A673 (cell line): ENCODE results near the gene PPY. TPM values are rescaled to one million over a fixed set of nuclear protein-coding genes. Genes with fewer than 3 reads are reported as not detected.
"Not testable (repeated sequence)": the region's sequence is repeated elsewhere in the genome, so short reads cannot be mapped to it uniquely, and the experiment has no call there.

Source experiments
- BruUV-seq: library from RNA; stranded (reverse); fragments of 400-500 nt; replicated peaks from 2 replicates; lab custom pipeline; 2021; lab: Mats Ljungman, UMichigan
- CTCF ChIA-PET: fragments of 300-600 bp; sonication (Branson Sonifier 250); formaldehyde crosslinking; loops from one replicate; lab custom pipeline; 2022; ENCODE audit warnings: antibody characterized with exemption; lab: Charles Lee
- POLR2A ChIA-PET: fragments of 300-600 bp; sonication (Branson Sonifier 250); formaldehyde crosslinking; loops from one replicate; lab custom pipeline; 2022; ENCODE audit warnings: antibody characterized with exemption; ENCODE audit not compliant: low non-redundant PET; lab: Charles Lee
- DNase-seq: peaks from one replicate; pipeline ENCODE4 v3.0.0-alpha.2; 2015; ENCODE audit warnings: low spot score
- H3K27ac ChIP-seq: fragments of 200-600 bp; sonication (generic); 2 replicates; pipeline ENCODE4 v1.5.1; 2016; ENCODE audit warnings: mixed run types, low read depth, mild to moderate bottlenecking, mixed read lengths, antibody characterized with exemption, low read length; ENCODE audit not compliant: poor library complexity, severe bottlenecking
- H3K27me3 ChIP-seq: fragments of 200-600 bp; sonication (generic); replicated peaks from 2 replicates; pipeline ENCODE4 v1.6.1; 2017; ENCODE audit warnings: mixed run types, low read depth, mild to moderate bottlenecking, mixed read lengths, antibody characterized with exemption, low read length; ENCODE audit not compliant: insufficient read depth, poor library complexity
- H3K36me3 ChIP-seq: fragments of 200-600 bp; sonication (generic); 2 replicates; pipeline ENCODE4 v1.6.1; 2016; ENCODE audit warnings: mixed run types, mild to moderate bottlenecking, mixed read lengths, antibody characterized with exemption, low read length; ENCODE audit not compliant: insufficient read depth, poor library complexity, severe bottlenecking
- H3K4me1 ChIP-seq: fragments of 200-600 bp; sonication (generic); 2 replicates; pipeline ENCODE4 v1.6.1; 2017; ENCODE audit warnings: mixed run types, mild to moderate bottlenecking, mixed read lengths, antibody characterized with exemption, low read length; ENCODE audit not compliant: insufficient read depth, poor library complexity, severe bottlenecking
- H3K4me3 ChIP-seq: fragments of 200-600 bp; sonication (generic); 2 replicates; pipeline ENCODE4 v1.5.1; 2016; ENCODE audit warnings: low read depth, mixed run types, mild to moderate bottlenecking, mixed read lengths, low read length; ENCODE audit not compliant: poor library complexity, severe bottlenecking
- H3K9me3 ChIP-seq: fragments of 200-600 bp; sonication (generic); 2 replicates; pipeline ENCODE4 v1.6.1; 2016; ENCODE audit warnings: mixed run types, low read depth, mild to moderate bottlenecking, mixed read lengths, antibody characterized with exemption, low read length; ENCODE audit not compliant: poor library complexity, severe bottlenecking
- CTCF ChIP-seq: fragments of 300-800, 200-600 bp; sonication (generic); conservative IDR thresholded peaks from 2 replicates; pipeline ENCODE4 v1.5.1; 2017; ENCODE audit warnings: low read depth, mild to moderate bottlenecking, antibody characterized with exemption, low read length, moderate library complexity, mixed read lengths
- EZH2 ChIP-seq: fragments of 200-600 bp; sonication (generic); IDR thresholded peaks from 2 replicates; pipeline ENCODE4 v1.6.1; 2017; ENCODE audit warnings: borderline replicate concordance, low read depth, mild to moderate bottlenecking, mixed read lengths, antibody characterized with exemption, low read length; ENCODE audit not compliant: poor library complexity, severe bottlenecking
- intact Hi-C: fragments of 100-400 bp; cut with micrococcal nuclease; formaldehyde crosslinking; loops from one replicate; pipeline ENCODE4 v1.10.0; 2022; ENCODE audit not compliant: unreplicated experiment
- total RNA-seq: library from RNA; stranded (reverse); gene quantifications from 2 replicates; pipeline ENCODE4 v1.2.3, GENCODE V29; 2021

Gene PPY
- total RNA-seq, 1 experiment from 2014 or later = not detected

GRCh38 chr17:43962479-43962878 is 20.2 kb upstream of the PPY start:
- Histone ChIP-seq H3K27ac (no peak overlapping the region), H3K27me3 (no peaks in the 10 kb centered on the region), H3K9me3 (no peaks in the 10 kb centered on the region), H3K4me1 (no peaks in the 10 kb centered on the region), H3K4me3 (no peak overlapping the region), H3K36me3 (no peaks in the 10 kb centered on the region)
- TF ChIP-seq EZH2 = no peak
- TF ChIP-seq CTCF = no peak
- CTCF ChIA-PET = no interaction called here
- BruUV-seq = no TSS peak
- DNase-seq = no peak
- POLR2A ChIA-PET = no interaction called here
- intact Hi-C loops = no loop called here

- H3K4me3 ChIP-seq = no peak overlapping the region
- no peak for TF ChIP-seq EZH2
- TF ChIP-seq CTCF = no peak
- ChIA-PET CTCF (no interaction called here), POLR2A (no interaction called here)
- no peak for DNase-seq
- no peaks in the 10 kb centered on the region for H3K27me3 ChIP-seq
- BruUV-seq = no TSS peak
- intact Hi-C loops = no loop called here
- no peaks in the 10 kb centered on the region for H3K9me3 ChIP-seq
- no peak overlapping the region for H3K27ac ChIP-seq
- no peaks in the 10 kb centered on the region for H3K36me3 ChIP-seq
- no peaks in the 10 kb centered on the region for H3K4me1 ChIP-seq
Observed at GRCh38 chr17:43961954-43962353, 19.7 kb upstream of the PPY start.

GRCh38 chr17:43961292-43961691 is 19.0 kb upstream of the PPY start:
- intact Hi-C loops, H3K4me1 ChIP-seq, H3K36me3 ChIP-seq, POLR2A ChIA-PET, H3K27me3 ChIP-seq, BruUV-seq, CTCF ChIA-PET, H3K27ac ChIP-seq, H3K9me3 ChIP-seq, H3K4me3 ChIP-seq, DNase-seq: not testable (repeated sequence)

- CTCF ChIA-PET = no interaction called here
- POLR2A ChIA-PET = no interaction called here
- BruUV-seq = no TSS peak
Observed at GRCh38 chr17:43958748-43959352, 16.6 kb upstream of the PPY start.

More at GRCh38 chr17:43958748-43959352, 16.6 kb upstream of the PPY start:
- intact Hi-C loops = no loop called here
- no peak for TF ChIP-seq CTCF
- TF ChIP-seq EZH2 = no peak
- no peak overlapping the region for H3K4me3 ChIP-seq
- no peaks in the 10 kb centered on the region for H3K27me3 ChIP-seq
- H3K27ac ChIP-seq = no peak overlapping the region
- no peaks in the 10 kb centered on the region for H3K9me3 ChIP-seq
- DNase-seq = no peak
- H3K4me1 ChIP-seq = no peaks in the 10 kb centered on the region
- H3K36me3 ChIP-seq = no peaks in the 10 kb centered on the region
